Measurements from ENCODE around the gene MRPL12. TPM values are rescaled to one million over a fixed set of nuclear protein-coding genes. Genes with fewer than 3 reads are reported as not detected.

Gene MRPL12
- total and polyA plus RNA-seq, 9 of the 15 experiments (the other 6 are each of a cell fraction or from before 2014, with no cell fraction given) = 0.94 to 338 (median 100) TPM

GRCh38 chr17:81702934-81703746 is at the start of gene MRPL12 (continued):
- no peak for TF ChIP-seq ZNF407 (IDR thresholded peaks at IDR 0.05; ENCODE audit: low read depth)
- TF ChIP-seq HDAC1 (IDR thresholded peaks at IDR 0.05) = peak in 1 of 2 experiments; percentile 94; a peak in 2 of 4 replicates
- TF ChIP-seq COPS2 (conservative IDR thresholded peaks at IDR 0.05) = no peak
- no peak for TF ChIP-seq E4F1 (CRISPR knock-in tag; IDR thresholded peaks at IDR 0.05; ENCODE audit: borderline replicate concordance)
- no peak for TF ChIP-seq MTF1 (CRISPR knock-in tag; IDR thresholded peaks at IDR 0.05; ENCODE audit: borderline replicate concordance)
- TF ChIP-seq SIN3A (IDR thresholded peaks at IDR 0.05; ENCODE audit: borderline replicate concordance in 2 of 2, control insufficient read depth in 1 of 2, low read depth in 2 of 2, low read length in 2 of 2) = peak; percentile 75 to 94; a peak in 3 of 4 replicates
- TF ChIP-seq SP2 (IDR thresholded peaks at IDR 0.05; ENCODE audit: extremely low read depth, low read depth, low read length, poor library complexity, severe bottlenecking) = peak; percentile 98
- TF ChIP-seq, protein P1, sequence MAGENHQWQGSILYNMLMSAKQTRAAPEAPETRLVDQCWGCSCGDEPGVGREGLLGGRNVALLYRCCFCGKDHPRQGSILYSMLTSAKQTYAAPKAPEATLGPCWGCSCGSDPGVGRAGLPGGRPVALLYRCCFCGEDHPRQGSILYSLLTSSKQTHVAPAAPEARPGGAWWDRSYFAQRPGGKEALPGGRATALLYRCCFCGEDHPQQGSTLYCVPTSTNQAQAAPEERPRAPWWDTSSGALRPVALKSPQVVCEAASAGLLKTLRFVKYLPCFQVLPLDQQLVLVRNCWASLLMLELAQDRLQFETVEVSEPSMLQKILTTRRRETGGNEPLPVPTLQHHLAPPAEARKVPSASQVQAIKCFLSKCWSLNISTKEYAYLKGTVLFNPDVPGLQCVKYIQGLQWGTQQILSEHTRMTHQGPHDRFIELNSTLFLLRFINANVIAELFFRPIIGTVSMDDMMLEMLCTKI (IDR thresholded peaks at IDR 0.05; ENCODE audit: partially characterized antibody) = no peak
- TF ChIP-seq STAG1 (CRISPR knock-in tag; IDR thresholded peaks at IDR 0.05; ENCODE audit: borderline replicate concordance) = no peak
- TF ChIP-seq MEF2D (tag; conservative IDR thresholded peaks at IDR 0.05; ENCODE audit: low read depth) = no peak
- no peak for TF ChIP-seq RAD51 (IDR thresholded peaks at IDR 0.05; ENCODE audit: borderline replicate concordance, low read depth)
- TF ChIP-seq SUPT5H (IDR thresholded peaks at IDR 0.05) = peak; percentile 87
- TF ChIP-seq ZNF76 (CRISPR knock-in tag; IDR thresholded peaks at IDR 0.05; ENCODE audit: borderline replicate concordance) = no peak
